IPS-20b (cell line): ENCODE measurements around the gene TNFRSF19.
A peak's percentile ranks its signal among the peaks of the same experiment; 100 is the strongest.
"Not testable (repeated sequence)": the region's sequence is repeated elsewhere in the genome, so short reads cannot be mapped to it uniquely, and the experiment has no call there.

Source experiments
- H3K27ac ChIP-seq: one replicate; pipeline ENCODE4 v1.5.1; 2013; ENCODE audit warnings: low read length
- H3K27me3 ChIP-seq: 2 replicates; pipeline ENCODE4 v1.6.1; 2013; ENCODE audit warnings: mild to moderate bottlenecking, low read length, inconsistent platforms; ENCODE audit not compliant: insufficient read depth
- H3K36me3 ChIP-seq: 2 replicates; pipeline ENCODE4 v1.6.1; 2013; ENCODE audit warnings: low read depth, mild to moderate bottlenecking, inconsistent platforms, low read length, moderate library complexity; ENCODE audit not compliant: insufficient read depth
- H3K4me1 ChIP-seq: 2 replicates; pipeline ENCODE4 v1.6.1; 2013; ENCODE audit warnings: mild to moderate bottlenecking, control low read depth, inconsistent platforms, low read length, moderate library complexity; ENCODE audit not compliant: insufficient read depth
- H3K4me3 ChIP-seq: 2 replicates; pipeline ENCODE4 v1.5.1; 2013; ENCODE audit warnings: mild to moderate bottlenecking, low read length, inconsistent platforms
- H3K9ac ChIP-seq: 2 replicates; pipeline ENCODE4 v1.6.1; 2013; ENCODE audit warnings: low read depth, mild to moderate bottlenecking, inconsistent platforms, low read length, moderate library complexity
- H3K9me3 ChIP-seq: 2 replicates; pipeline ENCODE4 v1.6.1; 2013; ENCODE audit warnings: mild to moderate bottlenecking, low read depth, low read length, inconsistent platforms; ENCODE audit not compliant: insufficient read depth

TNFRSF19 gene

GRCh38 chr13:23570099-23570920 is at the start of gene TNFRSF19:
Gene TNFRSF19, plus strand, starts transcription at chr13:23570412. Its CDS starts 19,772 bp downstream, at chr13:23590184.
- no peaks in the 10 kb centered on the region for H3K36me3 ChIP-seq
- no peak within 1 kb of the TSS for H3K27ac ChIP-seq
- no peaks in the 10 kb centered on the region for H3K9me3 ChIP-seq
- H3K9ac ChIP-seq = peak within 1 kb of the TSS; percentile 26; the same call in 1 of the 2 replicates
- peak within 1 kb of the TSS; percentile 30 for H3K4me3 ChIP-seq
- no peaks in the 10 kb centered on the region for H3K27me3 ChIP-seq
- H3K4me1 ChIP-seq = peaks cover 11% of the 10 kb centered on the region

- not testable (repeated sequence) for H3K4me1 ChIP-seq, H3K4me3 ChIP-seq, H3K27me3 ChIP-seq, H3K27ac ChIP-seq, H3K36me3 ChIP-seq, H3K9ac ChIP-seq
- peaks cover 10% of the 10 kb centered on the region for H3K9me3 ChIP-seq
These were observed 40.3 kb upstream of the TNFRSF19 start for GRCh38 chr13:23529926-23530325.

- H3K9me3 ChIP-seq = peaks cover 10% of the 10 kb centered on the region
- H3K27ac ChIP-seq = no peak overlapping the region
- H3K9ac ChIP-seq = no peak overlapping the region
- H3K4me1 ChIP-seq = no peaks in the 10 kb centered on the region
- no peaks in the 10 kb centered on the region for H3K36me3 ChIP-seq
- H3K27me3 ChIP-seq = no peaks in the 10 kb centered on the region; the same call in 1 of the 2 replicates
- H3K4me3 ChIP-seq = no peak overlapping the region
These were observed 38.8 kb upstream of the TNFRSF19 start for GRCh38 chr13:23531446-23531845.

GRCh38 chr13:23534090-23534489 is 36.1 kb upstream of the TNFRSF19 start:
- H3K4me3 ChIP-seq = no peak overlapping the region
- H3K27me3 ChIP-seq = no peaks in the 10 kb centered on the region
- H3K36me3 ChIP-seq = no peaks in the 10 kb centered on the region
- H3K4me1 ChIP-seq = no peaks in the 10 kb centered on the region
- no peak overlapping the region for H3K27ac ChIP-seq
- no peak overlapping the region for H3K9ac ChIP-seq
- peaks cover 10% of the 10 kb centered on the region for H3K9me3 ChIP-seq

GRCh38 chr13:23541221-23541824 is 28.9 kb upstream of the TNFRSF19 start:
- H3K36me3 ChIP-seq = no peaks in the 10 kb centered on the region
- no peak overlapping the region for H3K4me3 ChIP-seq
- H3K27ac ChIP-seq = no peak overlapping the region
- H3K9me3 ChIP-seq = no peaks in the 10 kb centered on the region
- H3K9ac ChIP-seq = no peak overlapping the region
- peaks cover under 1% of the 10 kb centered on the region; the same call in 1 of the 2 replicates for H3K27me3 ChIP-seq
- H3K4me1 ChIP-seq = no peaks in the 10 kb centered on the region

- peaks cover 18% of the 10 kb centered on the region; the same call in 1 of the 2 replicates for H3K27me3 ChIP-seq
- H3K9ac ChIP-seq = no peak overlapping the region
- H3K4me1 ChIP-seq = peaks cover 3% of the 10 kb centered on the region; the same call in 1 of the 2 replicates
- H3K9me3 ChIP-seq = no peaks in the 10 kb centered on the region
- no peak overlapping the region for H3K4me3 ChIP-seq
- no peak overlapping the region for H3K27ac ChIP-seq
- no peaks in the 10 kb centered on the region for H3K36me3 ChIP-seq
These were observed 25.5 kb upstream of the TNFRSF19 start for GRCh38 chr13:23544668-23545067.

- H3K27me3 ChIP-seq = peaks cover 18% of the 10 kb centered on the region; the same call in 1 of the 2 replicates
- H3K36me3 ChIP-seq = no peaks in the 10 kb centered on the region
- H3K9ac ChIP-seq = peak overlapping the region; percentile 70; the same call in 1 of the 2 replicates
- peak overlapping the region; percentile 76 for H3K4me3 ChIP-seq
- H3K9me3 ChIP-seq = no peaks in the 10 kb centered on the region
- H3K4me1 ChIP-seq = peaks cover 11% of the 10 kb centered on the region
- no peak overlapping the region for H3K27ac ChIP-seq
These were observed 23.1 kb upstream of the TNFRSF19 start for GRCh38 chr13:23547000-23547590.

- Histone ChIP-seq H3K9me3 (no peaks in the 10 kb centered on the region), H3K27ac (no peak overlapping the region), H3K4me3 (no peak overlapping the region), H3K9ac (no peak overlapping the region), H3K4me1 (peaks cover 18% of the 10 kb centered on the region), H3K27me3 (peaks cover 18% of the 10 kb centered on the region; the same call in 1 of the 2 replicates), H3K36me3 (no peaks in the 10 kb centered on the region)
These were observed 20.5 kb upstream of the TNFRSF19 start for GRCh38 chr13:23549724-23550123.

- Histone ChIP-seq H3K4me3 (no peak overlapping the region), H3K9ac (no peak overlapping the region), H3K27ac (no peak overlapping the region), H3K27me3 (peaks cover 18% of the 10 kb centered on the region; the same call in 1 of the 2 replicates), H3K36me3 (no peaks in the 10 kb centered on the region), H3K4me1 (peaks cover 18% of the 10 kb centered on the region), H3K9me3 (no peaks in the 10 kb centered on the region)
These were observed 20.0 kb upstream of the TNFRSF19 start for GRCh38 chr13:23550163-23550562.

- Histone ChIP-seq H3K4me3 (peak overlapping the region; percentile 9; the same call in 1 of the 2 replicates), H3K9ac (no peak overlapping the region), H3K36me3 (no peaks in the 10 kb centered on the region), H3K27me3 (peaks cover 16% of the 10 kb centered on the region; the same call in 1 of the 2 replicates), H3K27ac (no peak overlapping the region), H3K9me3 (no peaks in the 10 kb centered on the region), H3K4me1 (peaks cover 18% of the 10 kb centered on the region)
These were observed 18.8 kb upstream of the TNFRSF19 start for GRCh38 chr13:23551213-23552008.

- H3K4me3 ChIP-seq = peak overlapping the region; percentile 9; the same call in 1 of the 2 replicates
- H3K9ac ChIP-seq = no peak overlapping the region
- peaks cover 18% of the 10 kb centered on the region for H3K4me1 ChIP-seq
These were observed 18.0 kb upstream of the TNFRSF19 start for GRCh38 chr13:23552171-23552570.

More at GRCh38 chr13:23552171-23552570, 18.0 kb upstream of the TNFRSF19 start:
- Histone ChIP-seq H3K27ac (no peak overlapping the region), H3K9me3 (no peaks in the 10 kb centered on the region), H3K36me3 (no peaks in the 10 kb centered on the region), H3K27me3 (peaks cover 9% of the 10 kb centered on the region; the same call in 1 of the 2 replicates)
